Peyer's patch (tissue), 4 donors: ENCODE data around the gene BACH2.

Experiments
- POLR2A ChIP-seq, 2 donors: fragments of 450-650 bp; IDR thresholded peaks; one replicate each; pipeline ENCODE4 v1.5.1; 2017; ENCODE audit warnings: antibody characterized with exemption in 2 of 2, mild to moderate bottlenecking in 2 of 2, moderate library complexity in 2 of 2
- TF ChIP-seq, protein P1 (sequence below), 6 experiments: fragments of 450-650 bp in 4 of 6; fragments of 200-600 bp in 2 of 6; sonication (generic) in 1 of 6; IDR thresholded peaks; one replicate each; pipeline ENCODE4 v1.5.1; 2017 to 2019; ENCODE audit warnings: antibody characterized with exemption in 6 of 6, mild to moderate bottlenecking in 3 of 6, moderate library complexity in 1 of 6

- TF ChIP-seq, protein P1, sequence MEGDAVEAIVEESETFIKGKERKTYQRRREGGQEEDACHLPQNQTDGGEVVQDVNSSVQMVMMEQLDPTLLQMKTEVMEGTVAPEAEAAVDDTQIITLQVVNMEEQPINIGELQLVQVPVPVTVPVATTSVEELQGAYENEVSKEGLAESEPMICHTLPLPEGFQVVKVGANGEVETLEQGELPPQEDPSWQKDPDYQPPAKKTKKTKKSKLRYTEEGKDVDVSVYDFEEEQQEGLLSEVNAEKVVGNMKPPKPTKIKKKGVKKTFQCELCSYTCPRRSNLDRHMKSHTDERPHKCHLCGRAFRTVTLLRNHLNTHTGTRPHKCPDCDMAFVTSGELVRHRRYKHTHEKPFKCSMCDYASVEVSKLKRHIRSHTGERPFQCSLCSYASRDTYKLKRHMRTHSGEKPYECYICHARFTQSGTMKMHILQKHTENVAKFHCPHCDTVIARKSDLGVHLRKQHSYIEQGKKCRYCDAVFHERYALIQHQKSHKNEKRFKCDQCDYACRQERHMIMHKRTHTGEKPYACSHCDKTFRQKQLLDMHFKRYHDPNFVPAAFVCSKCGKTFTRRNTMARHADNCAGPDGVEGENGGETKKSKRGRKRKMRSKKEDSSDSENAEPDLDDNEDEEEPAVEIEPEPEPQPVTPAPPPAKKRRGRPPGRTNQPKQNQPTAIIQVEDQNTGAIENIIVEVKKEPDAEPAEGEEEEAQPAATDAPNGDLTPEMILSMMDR (IDR thresholded peaks at IDR 0.05), result no peak
- TF ChIP-seq POLR2A (IDR thresholded peaks at IDR 0.05), result no peak
These were observed 357.5 kb downstream of the BACH2 start for GRCh38 chr6:89939144-89939543.
